NCI-H526 treated with DMSO at 0.1 percent for 48 hours (cell line): ENCODE measurements around the gene LPCAT4.
"Not testable (repeated sequence)": the region's sequence is repeated elsewhere in the genome, so short reads cannot be mapped to it uniquely, and the experiment has no call there.

Source experiments
- DNase-seq: peaks from one replicate; lab custom pipeline; 2025; lab: John Stamatoyannopoulos, UW

Gene LPCAT4, protein sequence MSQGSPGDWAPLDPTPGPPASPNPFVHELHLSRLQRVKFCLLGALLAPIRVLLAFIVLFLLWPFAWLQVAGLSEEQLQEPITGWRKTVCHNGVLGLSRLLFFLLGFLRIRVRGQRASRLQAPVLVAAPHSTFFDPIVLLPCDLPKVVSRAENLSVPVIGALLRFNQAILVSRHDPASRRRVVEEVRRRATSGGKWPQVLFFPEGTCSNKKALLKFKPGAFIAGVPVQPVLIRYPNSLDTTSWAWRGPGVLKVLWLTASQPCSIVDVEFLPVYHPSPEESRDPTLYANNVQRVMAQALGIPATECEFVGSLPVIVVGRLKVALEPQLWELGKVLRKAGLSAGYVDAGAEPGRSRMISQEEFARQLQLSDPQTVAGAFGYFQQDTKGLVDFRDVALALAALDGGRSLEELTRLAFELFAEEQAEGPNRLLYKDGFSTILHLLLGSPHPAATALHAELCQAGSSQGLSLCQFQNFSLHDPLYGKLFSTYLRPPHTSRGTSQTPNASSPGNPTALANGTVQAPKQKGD

DNA sequence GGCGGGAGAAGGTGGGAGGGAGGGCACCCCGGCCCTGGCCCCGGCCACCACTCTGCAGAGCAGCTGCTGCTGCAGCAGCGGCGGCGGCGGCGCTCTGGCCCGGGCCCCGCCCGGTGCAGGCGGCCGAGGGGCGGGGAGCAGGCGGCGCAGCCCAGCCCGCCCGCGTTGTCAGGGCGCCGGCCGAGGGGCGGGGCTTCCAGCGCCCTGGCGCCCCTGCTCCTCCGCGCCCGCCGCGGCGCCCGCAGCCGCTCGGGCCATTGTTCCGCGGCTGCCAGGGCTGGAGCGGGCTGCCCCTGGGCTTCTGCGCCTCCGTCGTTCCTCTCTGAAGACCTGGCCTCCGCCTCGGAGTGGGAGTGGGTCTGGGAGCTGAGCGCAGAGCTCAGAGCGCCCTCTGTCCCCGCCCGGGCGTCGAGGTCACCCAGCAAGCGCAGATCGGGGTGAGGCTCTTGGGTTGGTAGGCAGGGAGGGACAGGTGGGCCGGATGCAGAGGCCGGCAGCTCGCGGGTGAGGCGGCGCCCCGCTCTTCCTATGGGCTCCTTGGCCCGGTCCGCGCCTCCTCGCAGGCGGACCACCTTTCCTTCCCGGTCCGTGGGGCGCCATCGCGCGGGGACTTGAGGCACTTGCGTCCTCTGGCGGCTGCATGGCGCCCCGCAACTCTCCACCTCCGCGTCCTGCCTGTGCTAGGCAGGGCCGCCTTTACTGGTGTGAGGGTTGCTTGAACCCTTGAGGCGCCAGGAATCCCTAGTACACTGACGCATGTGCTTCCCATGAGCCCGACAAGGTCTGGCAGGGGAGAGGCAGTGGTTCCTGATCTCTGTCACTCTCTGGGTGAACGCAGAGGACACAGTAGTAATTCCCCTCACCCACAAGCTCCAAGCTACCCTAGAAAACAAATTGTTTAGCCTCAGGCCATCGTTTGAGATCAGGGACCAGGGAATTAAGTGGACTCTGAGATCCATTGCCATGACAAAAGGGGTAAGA lies at the start of gene LPCAT4:
TSS of gene LPCAT4 (minus strand) at position 96 of the 981 bp plus-strand sequence. CDS start 96 bp downstream, outside the sequence.
- DNase-seq: peak; percentile 87

DNA sequence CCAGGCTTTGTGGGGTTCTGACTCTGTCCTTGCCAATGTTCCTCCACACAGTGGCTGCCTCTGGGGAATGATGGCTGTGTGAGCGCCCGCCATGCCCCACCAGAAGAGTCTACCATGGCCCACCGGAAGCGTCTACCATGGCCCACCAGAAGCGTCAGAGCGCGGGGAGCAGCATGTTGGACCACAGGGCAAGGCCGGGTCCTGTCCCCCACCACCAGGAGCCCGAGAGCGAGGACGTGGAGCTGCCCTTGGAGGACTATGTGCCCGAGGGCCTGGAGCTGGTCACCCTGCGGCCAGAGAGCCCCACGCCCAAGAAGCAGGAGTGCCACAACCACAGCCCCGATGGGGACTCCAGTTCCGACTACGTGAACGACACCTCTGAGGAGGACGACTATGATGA lies 42.5 kb upstream of the LPCAT4 start:
- not testable (repeated sequence) for DNase-seq

DNA sequence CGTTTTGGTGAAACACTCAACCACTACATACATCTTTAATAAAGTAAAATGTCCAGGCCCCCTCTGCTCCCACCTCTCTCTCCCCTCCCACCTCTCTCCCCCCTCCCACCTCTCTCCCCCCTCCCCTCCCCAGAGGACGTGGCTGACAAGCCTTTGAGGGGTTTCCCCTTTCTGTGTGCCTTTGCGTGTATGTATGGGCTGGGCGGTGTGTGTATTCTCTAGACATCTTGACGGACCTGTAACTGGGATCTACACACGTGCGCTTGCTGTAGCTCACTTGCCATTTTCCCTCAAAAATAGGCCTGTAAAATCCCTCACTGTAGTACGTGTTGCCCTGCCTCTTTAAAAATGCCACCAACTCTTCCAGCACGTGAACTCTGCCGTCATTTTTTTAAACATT lies 42.0 kb upstream of the LPCAT4 start:
- not testable (repeated sequence) for DNase-seq

DNA sequence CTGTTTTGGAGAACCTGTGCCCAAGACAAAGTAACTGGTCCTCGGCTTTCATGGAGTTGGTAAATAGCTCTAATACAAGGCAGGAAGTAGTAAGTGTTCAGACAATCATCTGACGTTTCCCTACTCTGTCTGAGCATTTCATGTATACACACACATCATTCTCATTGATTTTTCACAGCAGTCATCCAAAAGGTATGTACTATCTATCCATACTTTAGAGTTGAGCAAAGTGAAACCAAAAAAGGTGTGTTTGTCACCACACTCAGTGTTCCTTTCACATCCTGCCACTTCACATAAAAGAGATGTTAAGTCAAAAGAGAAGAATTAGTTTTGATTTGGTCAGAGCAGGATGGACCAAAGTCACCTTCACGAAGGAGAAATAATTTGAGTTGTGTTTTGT lies 36.9 kb upstream of the LPCAT4 start:
- not testable (repeated sequence) for DNase-seq

DNA sequence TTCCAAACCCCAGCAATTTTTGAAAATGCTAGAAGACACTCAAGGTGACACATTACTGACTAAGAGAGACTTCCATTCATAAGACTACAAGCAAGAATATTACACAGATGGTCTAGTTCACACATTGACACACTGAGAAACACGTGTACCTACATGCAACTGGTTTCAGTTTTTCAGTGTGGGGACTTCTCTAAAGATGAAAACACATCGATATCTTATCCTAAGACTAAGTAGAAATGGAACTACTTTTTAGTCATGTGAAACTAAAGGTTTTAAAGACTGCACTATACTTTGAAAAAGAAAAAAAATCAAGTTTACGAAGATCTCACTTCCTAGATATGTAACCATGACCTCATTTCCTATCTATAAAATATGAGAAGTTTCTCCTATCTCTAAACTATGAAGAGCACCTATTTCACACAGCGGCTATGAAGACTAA lies 36.2 kb upstream of the LPCAT4 start:
- DNase-seq: not testable (repeated sequence)

DNA sequence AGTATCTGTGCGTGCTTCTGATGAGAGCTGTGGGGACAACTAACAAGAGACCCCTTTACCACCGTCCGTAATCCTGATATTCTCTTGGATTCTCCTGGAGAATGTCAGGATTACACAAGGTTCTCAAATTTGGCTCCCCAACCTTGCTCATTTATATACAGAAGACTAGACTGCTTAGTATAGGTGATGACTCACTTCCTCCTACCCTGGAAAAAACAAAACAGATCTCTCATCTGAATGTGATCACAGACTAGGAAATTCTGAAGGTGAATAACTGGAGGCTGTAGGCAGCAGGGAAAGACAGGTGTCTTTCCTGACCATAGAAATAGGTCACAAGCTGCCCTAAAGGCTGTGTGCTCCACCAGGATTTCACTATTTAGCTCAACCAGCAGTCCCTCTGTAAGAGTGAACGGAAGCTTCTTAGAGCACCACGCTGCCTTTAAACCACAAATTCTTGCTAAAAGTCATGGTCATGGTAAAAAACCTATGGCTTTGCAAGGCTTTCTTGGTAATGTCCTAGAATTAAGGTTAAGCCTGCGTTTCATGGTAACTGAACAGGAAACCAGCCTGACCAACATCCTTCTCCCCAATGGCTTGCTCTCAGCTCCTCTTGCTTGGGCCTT lies 30.8 kb upstream of the LPCAT4 start:
- DNase-seq: not testable (repeated sequence)

DNA sequence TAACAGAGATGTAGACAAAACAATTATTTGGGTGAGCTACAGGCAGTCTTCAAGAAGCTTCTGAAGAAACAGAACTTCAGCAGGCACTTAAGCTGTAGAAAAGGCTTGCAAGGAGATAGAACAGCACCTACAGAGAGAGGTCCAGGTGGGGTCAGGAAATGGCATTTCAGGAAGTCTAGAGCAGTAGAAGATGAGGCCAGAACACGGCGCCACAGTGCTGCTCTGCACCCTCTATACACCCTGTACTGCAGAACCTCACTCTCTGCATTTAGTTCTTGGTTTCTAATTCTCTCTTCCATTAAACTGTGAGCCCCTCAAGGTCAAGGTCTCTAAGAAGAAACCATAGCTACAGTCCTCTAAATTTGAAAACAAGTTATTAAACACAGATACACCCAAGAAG lies 26.0 kb upstream of the LPCAT4 start:
- DNase-seq: not testable (repeated sequence)

DNA sequence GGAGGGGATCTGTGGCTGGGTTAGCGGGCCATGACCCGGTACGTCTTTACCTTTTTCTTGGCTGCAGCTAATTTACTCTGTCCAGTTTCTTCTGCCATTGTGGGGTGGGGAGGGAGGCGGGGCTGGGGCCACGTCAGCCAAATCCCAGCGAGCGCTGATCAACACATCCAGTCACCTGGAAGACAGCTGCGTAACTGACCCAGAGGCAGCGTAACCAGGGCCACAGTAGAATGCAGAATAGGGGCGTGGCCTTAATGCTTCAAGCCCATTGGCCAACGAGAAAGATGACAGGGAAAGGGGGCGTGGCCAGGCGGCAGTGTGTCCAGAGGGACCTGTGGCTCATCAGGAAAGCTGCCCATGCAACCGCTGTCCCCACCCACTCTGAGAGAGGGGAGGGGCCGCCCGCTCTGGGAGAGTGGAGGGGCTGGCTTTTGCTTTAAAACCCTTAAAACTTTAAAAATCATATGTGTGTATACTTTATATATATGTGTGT lies 22.6 kb upstream of the LPCAT4 start:
- not testable (repeated sequence) for DNase-seq

DNA sequence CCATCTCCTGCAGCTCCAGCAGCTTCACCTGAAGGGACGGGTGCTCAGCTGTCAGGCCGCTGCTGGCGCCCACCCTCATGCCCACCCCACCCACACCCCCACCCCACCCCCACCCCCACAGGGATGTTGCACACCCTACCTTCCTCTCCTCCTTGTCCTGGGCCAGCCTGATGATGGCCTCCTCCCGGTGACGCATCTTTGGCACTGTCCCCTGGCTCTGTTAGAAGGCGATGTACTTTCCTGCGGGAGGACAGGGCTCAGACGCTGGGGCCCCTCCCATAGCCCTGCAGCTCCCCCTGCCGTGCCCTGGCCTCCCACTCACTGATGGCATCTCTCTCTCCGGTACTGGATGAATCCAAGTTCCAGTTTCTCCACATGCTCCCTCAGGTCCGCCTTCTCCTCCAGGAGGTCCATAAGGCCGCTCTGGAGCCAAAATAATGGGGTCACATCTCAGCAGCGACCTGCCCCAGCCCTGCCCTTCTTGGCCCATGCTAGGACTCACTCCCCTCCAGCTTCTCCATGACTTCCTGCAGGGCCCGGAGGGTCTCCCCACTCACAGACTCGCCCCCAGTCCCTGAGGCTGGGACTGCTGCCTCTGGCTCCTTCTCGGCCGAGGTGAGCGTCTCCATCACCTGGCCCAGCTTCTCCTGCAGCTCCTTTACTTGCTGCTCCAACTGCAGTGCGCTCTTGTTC lies 15.0 kb upstream of the LPCAT4 start:
- DNase-seq: not testable (repeated sequence)

DNA sequence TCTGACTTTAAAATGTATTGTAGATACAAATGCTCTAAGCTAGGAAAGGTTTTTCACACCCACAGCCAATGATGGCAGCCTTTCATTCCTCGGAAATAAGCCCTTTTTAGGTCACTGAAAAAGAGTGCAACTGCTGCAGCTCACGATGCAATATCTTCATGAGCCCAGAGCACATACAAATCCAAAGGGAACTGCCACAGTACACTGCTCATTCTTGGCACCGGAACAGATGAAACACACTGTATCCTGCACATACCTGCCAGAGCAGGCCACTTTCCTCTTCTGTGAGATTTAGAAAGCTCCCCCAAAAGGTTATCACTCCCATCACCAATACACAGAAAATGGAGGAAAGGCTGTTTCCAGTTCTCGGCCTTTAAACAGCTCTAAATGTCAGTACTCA lies 13.5 kb upstream of the LPCAT4 start:
- DNase-seq: not testable (repeated sequence)

DNA sequence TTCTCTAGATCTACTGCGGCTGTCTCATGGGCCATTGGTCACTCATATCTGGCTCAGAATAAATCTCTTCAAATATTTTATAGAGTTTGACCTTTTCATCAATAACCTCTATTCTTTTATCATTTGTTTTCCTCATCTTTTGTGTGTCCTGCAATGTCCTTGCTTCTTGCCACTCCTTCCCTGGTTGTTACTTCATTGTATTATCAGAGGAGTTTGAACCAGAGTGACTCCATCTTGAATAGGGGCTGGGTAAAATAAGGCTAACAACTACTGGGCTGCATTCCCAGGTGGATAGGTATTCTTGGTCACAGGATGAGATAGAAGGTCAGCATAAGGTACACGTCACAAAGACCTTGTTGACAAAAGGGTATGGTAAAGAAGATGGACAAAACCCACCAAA lies 9.9 kb upstream of the LPCAT4 start:
- DNase-seq: no peak

DNA sequence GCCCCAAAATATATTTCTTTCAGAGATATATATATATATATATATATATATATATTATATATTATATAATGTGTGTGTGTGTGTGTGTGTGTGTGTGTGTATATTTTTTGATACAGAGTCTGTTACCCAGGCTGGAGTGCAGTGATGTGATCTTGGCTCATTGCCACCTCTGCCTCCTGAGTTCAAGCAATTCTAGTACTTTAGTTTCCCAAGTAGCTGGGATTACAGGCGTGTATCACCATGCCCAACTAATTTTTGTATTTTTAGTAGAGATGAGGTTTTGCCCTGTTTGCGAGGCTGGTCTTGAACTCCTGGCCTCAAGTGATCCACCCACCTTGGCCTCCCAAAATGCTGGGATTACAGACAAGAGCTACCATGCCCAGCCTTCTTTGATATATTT lies 8.5 kb upstream of the LPCAT4 start:
- DNase-seq: not testable (repeated sequence)

DNA sequence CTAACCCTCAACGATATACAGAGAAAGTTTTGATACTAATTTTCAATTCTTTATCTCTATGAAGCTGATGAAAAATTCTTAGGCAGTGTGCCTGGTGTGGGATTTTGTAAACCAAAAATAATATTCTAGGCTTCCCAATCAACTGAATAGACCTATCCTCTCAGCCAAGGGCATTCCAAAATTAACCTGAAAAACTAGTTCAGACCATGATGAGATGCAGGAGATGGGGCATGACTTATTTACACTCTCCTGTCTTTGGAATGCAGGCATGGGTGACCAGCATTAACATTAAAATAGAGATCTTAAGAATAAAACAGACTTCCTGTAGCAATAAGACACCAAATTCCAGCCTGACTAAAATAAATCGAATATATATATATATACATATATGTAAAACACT lies 7.8 kb upstream of the LPCAT4 start:
- DNase-seq: no peak

DNA sequence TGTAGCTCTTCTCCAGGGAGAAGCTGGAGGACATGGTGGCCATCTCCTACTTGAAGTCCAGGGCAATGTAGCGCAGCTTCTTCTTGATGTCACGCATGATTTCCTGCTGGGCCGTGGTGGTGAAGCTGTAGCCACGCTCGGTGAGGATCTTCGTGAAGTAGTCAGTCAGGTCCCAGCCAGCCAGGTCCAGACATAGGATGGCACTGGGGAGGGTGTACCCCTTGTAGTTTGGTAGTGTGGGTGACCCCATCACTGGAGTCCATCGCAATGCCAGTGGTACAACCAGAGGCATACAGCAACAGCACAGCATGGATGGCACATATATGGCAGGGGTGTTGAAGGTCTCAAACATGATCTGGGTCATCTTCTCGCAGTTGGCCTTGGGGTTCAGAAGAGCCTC lies 7.0 kb upstream of the LPCAT4 start:
- no peak for DNase-seq

DNA sequence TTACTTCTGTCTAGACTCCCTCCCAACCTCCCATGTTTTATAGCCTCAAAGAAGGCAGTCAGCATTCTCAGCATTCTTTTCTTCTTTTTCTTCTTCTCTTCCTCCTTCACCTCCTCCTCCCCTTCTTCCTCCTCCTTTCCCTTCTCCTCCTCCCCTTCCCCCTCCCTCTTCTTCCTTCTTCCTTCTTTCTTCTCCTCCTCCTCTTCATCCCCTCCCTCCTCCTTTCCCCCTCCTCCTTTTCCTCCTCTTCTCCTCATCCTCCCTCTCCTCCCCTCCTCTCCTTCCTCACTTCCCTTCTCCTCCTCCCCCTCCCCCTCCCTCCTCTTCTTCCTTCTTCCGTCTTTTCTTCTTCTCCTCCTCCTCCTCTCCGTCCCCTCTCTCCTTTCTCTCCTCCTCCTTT lies 3.6 kb upstream of the LPCAT4 start:
- DNase-seq: no peak

DNA sequence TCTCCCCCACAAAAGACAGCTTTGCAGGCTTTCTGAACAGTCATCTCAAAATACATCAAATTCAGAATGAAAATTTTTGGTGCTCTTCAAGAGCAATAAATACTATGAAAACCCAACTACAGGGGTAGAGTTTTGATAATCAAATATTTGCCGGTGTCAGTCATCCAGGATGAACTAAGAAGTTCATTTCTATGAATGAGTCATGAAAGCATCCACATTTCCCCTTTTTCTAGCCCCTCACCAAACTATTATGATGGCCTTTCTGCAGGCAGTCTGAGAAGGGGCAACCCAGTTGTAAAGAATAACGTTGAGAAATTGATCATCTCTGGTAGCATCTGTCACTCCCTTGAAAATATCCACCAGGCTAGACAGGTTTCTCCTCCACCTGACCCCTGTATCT lies 3.1 kb upstream of the LPCAT4 start:
- DNase-seq: no peak

DNA sequence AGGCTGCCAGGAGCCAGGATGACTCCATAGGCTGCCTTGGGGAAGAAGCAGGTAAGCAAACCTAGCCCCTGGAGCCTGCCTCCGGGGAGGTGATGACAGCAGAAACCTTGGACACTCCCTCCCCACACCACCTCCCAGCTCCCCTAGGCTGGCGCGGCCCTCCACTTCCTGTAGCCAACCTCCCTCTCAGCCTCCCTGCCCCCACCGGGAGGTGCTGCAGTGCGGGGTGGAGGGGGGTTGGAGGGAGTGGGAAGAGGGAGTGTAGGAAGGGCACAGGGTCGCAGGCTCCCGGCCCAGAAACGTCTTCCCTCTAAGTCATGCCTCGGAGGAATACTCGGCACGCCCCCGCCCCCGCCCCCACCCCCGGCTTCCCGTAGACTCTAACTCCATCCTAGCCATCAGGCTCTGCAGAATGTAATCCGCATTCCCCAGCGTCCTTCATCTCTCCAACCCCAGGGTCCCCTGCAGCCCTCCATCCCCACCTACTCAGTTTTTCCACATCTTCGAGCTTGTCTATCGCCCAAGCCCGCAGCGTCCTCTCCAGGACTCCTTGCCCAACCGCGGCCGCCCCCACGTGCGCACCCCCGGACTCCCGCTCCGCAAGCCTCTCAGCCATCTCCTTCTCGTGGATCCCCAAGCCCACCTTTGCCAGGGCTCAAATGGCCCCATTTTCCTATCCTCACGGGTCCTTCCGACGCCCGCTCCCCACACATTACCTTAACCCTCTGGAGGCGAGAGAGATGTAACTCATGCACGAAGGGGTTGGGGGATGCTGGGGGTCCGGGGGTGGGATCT lies 528 bp downstream of the LPCAT4 start:
- DNase-seq: peak; percentile 18

DNA sequence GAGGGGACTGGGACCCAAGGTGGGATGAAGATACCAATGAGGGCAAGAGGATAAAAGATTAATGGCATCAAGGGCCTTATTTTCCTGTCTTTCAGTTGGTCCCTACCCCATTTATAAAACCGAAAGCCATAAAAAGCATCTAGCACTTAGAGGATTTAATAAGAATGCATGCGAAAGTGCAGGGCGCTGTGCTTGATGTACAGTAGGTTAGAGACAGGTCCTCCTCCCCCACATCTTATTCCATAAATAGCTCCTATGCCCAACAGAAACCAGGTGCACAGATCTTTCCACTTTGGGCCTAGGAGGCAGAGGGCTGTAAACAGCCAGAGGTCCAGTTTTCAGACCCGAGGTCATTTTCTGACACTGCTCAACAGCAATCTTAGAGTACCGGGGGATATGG lies 1.2 kb downstream of the LPCAT4 start:
- no peak for DNase-seq

DNA sequence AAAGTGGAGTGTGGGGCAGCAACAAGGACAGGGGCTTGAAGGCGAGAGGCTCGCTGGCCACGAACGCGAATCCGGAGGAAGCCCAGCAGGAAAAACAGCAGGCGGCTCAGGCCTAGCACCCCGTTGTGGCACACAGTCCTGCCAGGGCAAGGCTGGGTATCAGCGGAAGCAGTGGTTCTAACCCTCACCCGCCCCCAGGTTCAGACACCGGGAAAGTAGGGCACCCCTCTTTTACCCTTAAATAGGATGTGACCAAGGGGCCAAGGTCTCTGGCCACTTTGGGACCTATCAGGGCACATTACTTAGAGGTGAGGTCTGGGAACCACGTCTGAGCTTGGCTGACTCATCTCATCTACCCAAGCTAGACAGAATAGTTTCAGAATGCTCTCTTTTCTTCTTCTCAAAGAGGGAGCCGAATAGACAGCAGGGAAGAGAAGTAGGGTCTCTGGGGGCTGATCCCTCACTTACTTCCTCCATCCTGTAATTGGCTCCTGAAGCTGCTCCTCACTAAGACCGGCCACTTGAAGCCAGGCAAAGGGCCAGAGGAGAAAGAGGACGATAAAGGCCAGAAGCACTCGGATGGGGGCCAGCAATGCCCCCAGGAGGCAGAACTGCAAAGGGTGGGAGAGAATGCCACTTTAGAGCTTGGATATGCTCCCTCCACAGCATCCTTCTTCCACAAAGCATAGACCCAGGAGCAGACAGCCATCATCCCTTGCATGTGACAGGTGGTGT lies 1.7 kb downstream of the LPCAT4 start:
- DNase-seq: no peak

DNA sequence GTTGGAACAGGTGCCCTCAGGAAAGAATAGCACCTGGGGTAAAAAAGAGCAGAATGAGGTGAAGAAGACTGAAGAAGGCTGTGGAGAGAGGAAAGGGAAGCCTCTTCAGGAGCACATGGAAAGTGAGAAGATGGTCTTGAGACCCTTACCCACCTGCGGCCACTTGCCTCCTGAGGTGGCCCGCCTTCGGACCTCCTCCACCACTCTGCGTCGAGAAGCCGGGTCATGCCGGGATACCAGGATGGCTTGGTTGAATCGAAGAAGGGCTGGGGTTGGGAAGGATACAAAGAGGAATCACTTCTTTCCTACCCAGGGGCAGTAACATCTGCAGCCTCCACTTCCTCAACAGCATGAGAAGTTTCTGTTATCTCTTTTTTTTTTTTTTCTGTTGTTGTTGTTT lies 3.0 kb downstream of the LPCAT4 start:
- DNase-seq: no peak
